Measurements from ENCODE around the gene PIBF1. TPM values are rescaled to one million over a fixed set of nuclear protein-coding genes. Genes with fewer than 3 reads are reported as not detected.

The PIBF1 gene, protein sequence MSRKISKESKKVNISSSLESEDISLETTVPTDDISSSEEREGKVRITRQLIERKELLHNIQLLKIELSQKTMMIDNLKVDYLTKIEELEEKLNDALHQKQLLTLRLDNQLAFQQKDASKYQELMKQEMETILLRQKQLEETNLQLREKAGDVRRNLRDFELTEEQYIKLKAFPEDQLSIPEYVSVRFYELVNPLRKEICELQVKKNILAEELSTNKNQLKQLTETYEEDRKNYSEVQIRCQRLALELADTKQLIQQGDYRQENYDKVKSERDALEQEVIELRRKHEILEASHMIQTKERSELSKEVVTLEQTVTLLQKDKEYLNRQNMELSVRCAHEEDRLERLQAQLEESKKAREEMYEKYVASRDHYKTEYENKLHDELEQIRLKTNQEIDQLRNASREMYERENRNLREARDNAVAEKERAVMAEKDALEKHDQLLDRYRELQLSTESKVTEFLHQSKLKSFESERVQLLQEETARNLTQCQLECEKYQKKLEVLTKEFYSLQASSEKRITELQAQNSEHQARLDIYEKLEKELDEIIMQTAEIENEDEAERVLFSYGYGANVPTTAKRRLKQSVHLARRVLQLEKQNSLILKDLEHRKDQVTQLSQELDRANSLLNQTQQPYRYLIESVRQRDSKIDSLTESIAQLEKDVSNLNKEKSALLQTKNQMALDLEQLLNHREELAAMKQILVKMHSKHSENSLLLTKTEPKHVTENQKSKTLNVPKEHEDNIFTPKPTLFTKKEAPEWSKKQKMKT
- total RNA-seq (10 to 100 TPM; 27.3 to 40.1 (median 31.6) TPM), polyA plus RNA-seq (10 to 100 TPM; 20.4 to 24.9 TPM), total RNA-seq (50.5 reads per million, percentile 71 among the genes with 10 or more reads in this experiment)

DNA sequence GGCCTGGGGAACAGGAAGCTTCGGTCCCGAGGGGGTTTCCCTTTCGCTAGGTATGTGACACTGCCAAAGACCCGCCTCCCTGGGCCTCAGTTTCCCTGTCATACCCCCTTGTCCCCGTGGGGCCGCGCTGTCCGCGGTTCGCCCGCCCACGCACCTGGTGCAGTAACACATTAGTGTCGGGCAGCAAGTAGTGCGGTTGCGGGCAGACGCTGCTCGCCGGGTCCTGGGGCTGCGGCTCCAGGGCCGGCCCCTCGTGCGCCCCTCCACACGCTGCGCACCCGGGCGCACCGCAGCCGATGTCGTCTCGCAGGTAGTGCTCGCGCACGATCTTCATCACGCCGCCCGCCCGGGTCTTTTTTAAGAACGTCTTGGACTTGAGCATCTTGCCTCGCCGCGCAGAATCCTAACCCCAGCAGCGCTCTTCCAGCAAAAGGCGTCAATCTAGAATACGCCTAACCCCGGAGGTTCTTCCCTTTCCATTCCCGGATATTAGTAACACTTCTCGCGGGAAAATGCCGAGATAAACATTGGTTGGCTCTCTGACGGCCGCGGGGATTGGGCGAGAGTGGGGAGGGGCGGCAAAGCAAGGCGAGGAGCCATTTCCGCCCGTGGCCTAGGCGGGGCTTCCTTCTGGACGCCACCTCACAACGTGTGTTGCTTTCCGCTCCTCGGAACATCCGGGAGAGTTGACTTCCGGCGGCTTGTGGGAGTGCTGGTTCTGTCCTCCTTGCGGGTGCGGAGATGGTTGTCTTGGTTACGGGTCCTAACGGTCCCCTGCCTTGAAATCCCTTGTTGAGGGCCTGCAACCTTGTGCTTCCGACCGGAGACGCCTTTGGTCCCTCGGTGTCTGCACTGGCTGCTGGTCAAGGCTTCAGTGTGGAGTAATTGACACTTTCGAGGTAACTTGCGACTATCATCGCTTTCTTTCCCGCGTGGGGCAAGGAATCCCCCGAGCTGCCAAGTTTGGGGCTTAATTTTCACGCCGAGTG lies at the start of gene PIBF1, which contains the start of gene DIS3:
PIBF1 (plus strand) TSS at position 683 of the 989 bp plus-strand sequence. CDS start 1,337 bp downstream, outside the sequence.
DIS3 (minus strand) TSS at position 450 of the 989 bp plus-strand sequence; CDS start at position 382, 68 bp downstream.
- Histone ChIP-seq H3K27me3 (ENCODE audit: control insufficient read depth in 2 of 2, insufficient read depth in 2 of 2, low read length in 2 of 2) (no peaks in the 10 kb centered on the region), H3K9me3 (ENCODE audit: control insufficient read depth in 2 of 3, low read length in 3 of 3) (no peaks in the 10 kb centered on the region), H3K36me3 (ENCODE audit: control insufficient read depth in 2 of 3, insufficient read depth in 3 of 3, low read length in 3 of 3) (peaks cover 8 to 26% (median 9%) of the 10 kb centered on the region in 3 experiments), H3K4me1 (ENCODE audit: control insufficient read depth in 2 of 2, insufficient read depth in 2 of 2, low read length in 2 of 2) (peaks cover 35 to 37% of the 10 kb centered on the region in 2 donors), H3K27ac (ENCODE audit: low read depth, low read length) (peak within 1 kb of the TSS; percentile 87), H3K4me3 (ENCODE audit: low read length) (peak within 1 kb of the TSS; percentile 94)
- H3K36me3 Mint-ChIP-seq, result peaks cover 3 to 43% (median 31%) of the 10 kb centered on the region in 5 donors
- intact Hi-C loops (cut with micrococcal nuclease), result loop anchor here (1.0 to 10.0 kb wide), 13 partner anchors 13 to 1503 kb away; partner anchors contain the start of genes BORA (in 2 of the 2), MZT1 (in 2 of the 2), KLF12 (in 1 of the 2) and KLF5 (in 1 of the 2)
- CTCF ChIA-PET, result no interaction called here
- H3K4me1 Mint-ChIP-seq, result peaks cover 44 to 84% (median 71%) of the 10 kb centered on the region in 7 donors
- peak within 1 kb of the TSS; percentile 96 to 100 (median 99) for H3K4me3 Mint-ChIP-seq
- POLR2A ChIA-PET, result no interaction called here
- peak within 1 kb of the TSS; percentile 95 to 100 (median 98) for H3K27ac Mint-ChIP-seq
- ATAC-seq (peak; percentile 99), DNase-seq (peak; percentile 82 to 97 (median 94))
- no peaks in the 10 kb centered on the region for H3K27me3 Mint-ChIP-seq
- peaks cover 0 to 2% (median 0%) of the 10 kb centered on the region in 11 donors for H3K9me3 Mint-ChIP-seq

DNA sequence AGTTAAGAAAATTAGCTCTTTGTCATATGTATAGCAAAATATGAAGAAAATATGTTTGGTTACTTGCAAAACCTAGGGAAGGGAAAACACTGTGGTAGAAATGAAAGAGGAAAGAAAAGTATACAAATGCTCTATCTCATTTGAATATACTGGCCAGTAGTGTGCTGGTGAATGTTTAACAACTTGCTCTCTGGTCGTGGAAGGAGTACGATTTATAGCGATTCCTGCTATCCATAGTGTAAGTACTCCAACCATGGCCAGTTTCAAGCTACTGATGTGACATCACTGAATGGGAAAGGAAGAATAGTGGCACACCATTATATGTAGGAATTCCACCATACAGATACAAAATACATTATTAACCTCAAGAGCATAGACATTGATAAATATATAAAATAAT lies 44.9 kb upstream of the PIBF1 start:
- no peak overlapping the region for H3K27ac Mint-ChIP-seq
- H3K36me3 Mint-ChIP-seq, result peaks cover 9 to 44% (median 31%) of the 10 kb centered on the region in 5 donors
- no peaks in the 10 kb centered on the region for H3K27me3 Mint-ChIP-seq
- H3K4me3 Mint-ChIP-seq, result no peak overlapping the region
- intact Hi-C loops (cut with micrococcal nuclease), result no loop called here
- ChIA-PET POLR2A (interaction anchor here (0.6 to 1.3 kb wide), 2 partner anchors 11 to 26 kb away, joined by 3 to 7 read pairs; no protein-coding TSS in a partner anchor), CTCF (no interaction called here)
- no peak overlapping the region for H3K4me3 ChIP-seq (ENCODE audit: low read length)
- H3K36me3 ChIP-seq (ENCODE audit: control insufficient read depth in 2 of 3, insufficient read depth in 3 of 3, low read length in 3 of 3), result peaks cover 0 to 33% (median 4%) of the 10 kb centered on the region in 3 experiments
- H3K27me3 ChIP-seq (ENCODE audit: control insufficient read depth in 2 of 2, insufficient read depth in 2 of 2, low read length in 2 of 2), result no peaks in the 10 kb centered on the region
- H3K9me3 ChIP-seq (ENCODE audit: control insufficient read depth in 2 of 3, low read length in 3 of 3), result no peaks in the 10 kb centered on the region
- DNase-seq, result no peak
- H3K9me3 Mint-ChIP-seq, result peaks cover 0 to 3% (median 0%) of the 10 kb centered on the region in 11 donors
- H3K4me1 Mint-ChIP-seq, result peaks cover 0 to 32% (median 6%) of the 10 kb centered on the region in 7 donors
- ATAC-seq, result no peak
- H3K27ac ChIP-seq (ENCODE audit: low read depth, low read length), result no peak overlapping the region
- H3K4me1 ChIP-seq (ENCODE audit: control insufficient read depth in 2 of 2, insufficient read depth in 2 of 2, low read length in 2 of 2), result no peaks in the 10 kb centered on the region

DNA sequence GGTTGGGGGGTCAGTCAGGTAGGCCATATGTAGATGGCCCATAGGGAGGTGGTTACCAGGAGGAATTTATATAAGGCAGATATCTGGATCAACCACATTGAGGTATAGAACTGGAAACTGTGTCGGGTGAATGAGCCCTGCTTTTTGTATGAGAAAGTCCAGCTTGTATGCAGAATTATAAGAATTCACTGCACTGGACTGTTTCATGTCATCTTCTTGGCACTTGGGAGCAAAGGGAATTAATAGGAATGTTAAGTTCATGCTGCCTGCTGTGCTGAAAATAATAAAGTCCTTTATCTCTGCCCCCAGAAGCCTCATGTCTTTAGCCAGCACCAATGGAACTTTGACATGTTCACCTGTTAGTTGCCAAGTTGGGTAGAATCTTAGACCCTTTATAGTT lies 41.9 kb upstream of the PIBF1 start:
- H3K27me3 ChIP-seq (ENCODE audit: control insufficient read depth in 2 of 2, insufficient read depth in 2 of 2, low read length in 2 of 2), result no peaks in the 10 kb centered on the region
- ATAC-seq (no peak), DNase-seq (no peak)
- H3K4me1 ChIP-seq (ENCODE audit: control insufficient read depth in 2 of 2, insufficient read depth in 2 of 2, low read length in 2 of 2), result no peaks in the 10 kb centered on the region
- peaks cover 0 to 23% (median 6%) of the 10 kb centered on the region in 7 donors for H3K4me1 Mint-ChIP-seq
- peaks cover 0 to 2% (median 0%) of the 10 kb centered on the region in 11 donors for H3K9me3 Mint-ChIP-seq
- intact Hi-C loops (cut with micrococcal nuclease), result no loop called here
- H3K27ac ChIP-seq (ENCODE audit: low read depth, low read length), result no peak overlapping the region
- peak overlapping the region in 1 of 9 donors; percentile 39 for H3K27ac Mint-ChIP-seq
- no peak overlapping the region for H3K4me3 Mint-ChIP-seq
- no peaks in the 10 kb centered on the region for H3K27me3 Mint-ChIP-seq
- no peak overlapping the region for H3K4me3 ChIP-seq (ENCODE audit: low read length)
- POLR2A ChIA-PET, result no interaction called here
- CTCF ChIA-PET, result no interaction called here
- H3K36me3 ChIP-seq (ENCODE audit: control insufficient read depth in 2 of 3, insufficient read depth in 3 of 3, low read length in 3 of 3), result peaks cover 0 to 37% (median 4%) of the 10 kb centered on the region in 3 experiments
- H3K36me3 Mint-ChIP-seq, result peaks cover 4 to 43% (median 26%) of the 10 kb centered on the region in 5 donors
- H3K9me3 ChIP-seq (ENCODE audit: control insufficient read depth in 2 of 3, low read length in 3 of 3), result no peaks in the 10 kb centered on the region

DNA sequence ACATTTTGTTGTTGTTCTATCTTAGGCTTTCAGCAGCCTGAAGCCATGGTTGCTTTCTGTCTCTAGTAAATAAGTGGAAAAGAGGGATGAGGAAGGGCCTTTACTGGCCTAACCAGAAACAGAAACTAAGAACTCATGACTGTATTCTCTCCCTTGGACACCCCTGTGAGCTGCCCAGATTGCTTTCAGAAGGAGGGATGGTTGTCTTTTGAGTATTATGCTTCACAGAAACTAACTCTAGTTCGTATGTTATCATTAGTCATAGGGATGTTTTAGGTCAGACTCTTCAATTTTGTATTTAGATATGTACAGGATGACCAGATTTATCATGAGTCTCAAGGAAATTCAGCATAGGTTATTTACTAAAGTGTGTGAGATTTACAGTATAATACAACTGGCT lies 36.7 kb upstream of the PIBF1 start:
- Mint-ChIP-seq H3K4me3 (no peak overlapping the region), H3K4me1 (peaks cover 4 to 28% (median 16%) of the 10 kb centered on the region in 7 donors), H3K27ac (peak overlapping the region in 7 of 9 donors; percentile 28 to 65 (median 37)), H3K27me3 (no peaks in the 10 kb centered on the region), H3K9me3 (no peaks in the 10 kb centered on the region), H3K36me3 (peaks cover 8 to 44% (median 31%) of the 10 kb centered on the region in 5 donors)
- Histone ChIP-seq H3K27ac (ENCODE audit: low read depth, low read length) (no peak overlapping the region), H3K27me3 (ENCODE audit: control insufficient read depth in 2 of 2, insufficient read depth in 2 of 2, low read length in 2 of 2) (no peaks in the 10 kb centered on the region), H3K9me3 (ENCODE audit: control insufficient read depth in 2 of 3, low read length in 3 of 3) (no peaks in the 10 kb centered on the region), H3K36me3 (ENCODE audit: control insufficient read depth in 2 of 3, insufficient read depth in 3 of 3, low read length in 3 of 3) (peaks cover 0 to 34% (median 5%) of the 10 kb centered on the region in 3 experiments), H3K4me3 (ENCODE audit: low read length) (no peak overlapping the region), H3K4me1 (ENCODE audit: control insufficient read depth in 2 of 2, insufficient read depth in 2 of 2, low read length in 2 of 2) (no peaks in the 10 kb centered on the region)
- ATAC-seq, result no peak
- intact Hi-C loops (cut with micrococcal nuclease), result loop anchor here in 1 of 2 donors (2.0 kb wide), 1 partner anchor 16 kb away; no protein-coding TSS in a partner anchor
- CTCF ChIA-PET, result interaction anchor here (0.7 kb wide), 1 partner anchor 195 kb away, joined by 3 read pairs; no protein-coding TSS in a partner anchor
- POLR2A ChIA-PET, result no interaction called here
- no peak for DNase-seq

DNA sequence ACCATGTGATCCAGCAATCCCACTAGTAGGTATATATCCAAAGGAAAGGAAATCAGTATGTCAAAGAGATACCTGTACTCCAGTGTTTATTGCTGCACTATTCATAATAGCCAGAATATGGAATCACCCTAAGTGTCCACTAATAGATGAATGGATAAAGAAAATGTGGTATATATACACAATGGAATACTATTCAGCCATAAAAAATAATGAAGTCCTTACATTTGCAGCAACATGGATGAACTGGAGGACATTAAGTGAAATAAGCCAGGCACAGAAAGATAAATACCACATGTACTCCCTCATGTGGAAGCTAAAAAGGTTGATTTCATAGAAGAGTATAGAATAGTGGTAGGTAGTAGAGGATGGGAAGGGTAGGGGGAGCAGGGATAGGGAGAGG lies 30.7 kb upstream of the PIBF1 start:
- CTCF ChIA-PET, result no interaction called here
- no peak for ATAC-seq

More for the DNA sequence above, 30.7 kb upstream of the PIBF1 start:
- Mint-ChIP-seq H3K27me3 (no peaks in the 10 kb centered on the region), H3K27ac (no peak overlapping the region), H3K4me3 (no peak overlapping the region), H3K4me1 (peaks cover 0 to 47% (median 13%) of the 10 kb centered on the region in 7 donors), H3K36me3 (peaks cover 5 to 70% (median 54%) of the 10 kb centered on the region in 5 donors), H3K9me3 (peaks cover 0 to 9% (median 0%) of the 10 kb centered on the region in 11 donors)
- intact Hi-C loops (cut with micrococcal nuclease), result loop anchor here in 1 of 2 donors (2.0 kb wide), 1 partner anchor 14 kb away; no protein-coding TSS in a partner anchor
- peaks cover 5 to 30% (median 7%) of the 10 kb centered on the region in 3 experiments for H3K36me3 ChIP-seq (ENCODE audit: control insufficient read depth in 2 of 3, insufficient read depth in 3 of 3, low read length in 3 of 3)
- H3K4me3 ChIP-seq (ENCODE audit: low read length), result no peak overlapping the region
- no peaks in the 10 kb centered on the region for H3K4me1 ChIP-seq (ENCODE audit: control insufficient read depth in 2 of 2, insufficient read depth in 2 of 2, low read length in 2 of 2)
- POLR2A ChIA-PET, result no interaction called here
- H3K27me3 ChIP-seq (ENCODE audit: control insufficient read depth in 2 of 2, insufficient read depth in 2 of 2, low read length in 2 of 2), result no peaks in the 10 kb centered on the region
- DNase-seq, result no peak
- H3K27ac ChIP-seq (ENCODE audit: low read depth, low read length), result no peak overlapping the region
- H3K9me3 ChIP-seq (ENCODE audit: control insufficient read depth in 2 of 3, low read length in 3 of 3), result no peaks in the 10 kb centered on the region
